ENCODE measurements around the gene PCYT1A. TPM values are rescaled to one million over a fixed set of nuclear protein-coding genes. Genes with fewer than 3 reads are reported as not detected.
A peak's percentile ranks its signal among the peaks of the same experiment; 100 is the strongest.

The PCYT1A gene
- total RNA-seq, 2 experiments from 2014 or later, result 41.8 to 47.1 TPM

DNA sequence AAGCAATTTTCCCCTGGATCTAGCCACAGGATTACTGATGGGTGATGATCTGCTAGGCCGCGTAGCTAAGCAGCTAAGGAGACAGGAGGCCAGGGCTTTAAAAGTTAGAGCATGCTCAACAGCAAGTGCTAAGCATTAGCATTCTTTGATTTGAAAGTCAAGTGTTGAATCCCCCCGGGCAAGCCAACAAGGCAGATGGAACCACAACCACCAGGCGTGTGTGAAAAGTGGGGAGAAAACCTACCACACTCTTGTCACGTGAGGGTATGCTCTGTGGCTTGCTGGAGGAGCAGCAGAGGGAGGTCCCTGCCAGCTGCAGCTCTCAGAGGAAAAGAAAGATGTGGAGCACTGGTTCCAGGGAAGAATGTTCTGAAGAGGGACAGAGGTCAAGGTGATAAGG is 50.3 kb downstream of the PCYT1A start:
- peak overlapping the region; percentile 7 for H3K27ac Mint-ChIP-seq
- no peaks in the 10 kb centered on the region for H3K9me3 Mint-ChIP-seq (ENCODE audit: low read depth)
- peaks cover 22% of the 10 kb centered on the region for H3K36me3 Mint-ChIP-seq (ENCODE audit: low read depth)

GRCh38 chr3:196236223-196236622 is 51.3 kb downstream of the PCYT1A start:
- POLR2A ChIA-PET, result no interaction called here
- CTCF ChIA-PET, result no interaction called here

More for the DNA sequence above, 50.3 kb downstream of the PCYT1A start:
- H3K27me3 Mint-ChIP-seq, result no peaks in the 10 kb centered on the region
- POLR2A ChIA-PET, result interaction anchor here (0.6 kb wide), 1 partner anchor 76 kb away, joined by 5 read pairs; no protein-coding TSS in a partner anchor
- intact Hi-C loops (cut with DNase I, micrococcal nuclease), result no loop called here
- H3K4me1 Mint-ChIP-seq, result peaks cover 11% of the 10 kb centered on the region
- ATAC-seq, result no peak
- H3K4me3 Mint-ChIP-seq, result no peak overlapping the region
- no peak for DNase-seq
- CTCF ChIA-PET, result no interaction called here

GRCh38 chr3:196235452-196236122 is 51.9 kb downstream of the PCYT1A start:
- DNase-seq (no peak), ATAC-seq (no peak)
- ChIA-PET CTCF (interaction anchor here (1.0 to 1.2 kb wide), 2 partner anchors 8 to 376 kb away, joined by 3 read pairs; no protein-coding TSS in a partner anchor), POLR2A (no interaction called here)
- Mint-ChIP-seq H3K36me3 (ENCODE audit: low read depth) (peaks cover 13% of the 10 kb centered on the region), H3K9me3 (ENCODE audit: low read depth) (no peaks in the 10 kb centered on the region), H3K27ac (no peak overlapping the region), H3K4me3 (no peak overlapping the region), H3K4me1 (peaks cover 14% of the 10 kb centered on the region), H3K27me3 (no peaks in the 10 kb centered on the region)
- intact Hi-C loops (cut with DNase I, micrococcal nuclease), result no loop called here

More at GRCh38 chr3:196236223-196236622, 51.3 kb downstream of the PCYT1A start:
- DNase-seq (no peak), ATAC-seq (no peak)
- Mint-ChIP-seq H3K9me3 (ENCODE audit: low read depth) (no peaks in the 10 kb centered on the region), H3K36me3 (ENCODE audit: low read depth) (peaks cover 16% of the 10 kb centered on the region), H3K4me3 (no peak overlapping the region), H3K27me3 (no peaks in the 10 kb centered on the region), H3K27ac (no peak overlapping the region), H3K4me1 (peaks cover 14% of the 10 kb centered on the region)
- intact Hi-C loops (cut with DNase I, micrococcal nuclease), result no loop called here

DNA sequence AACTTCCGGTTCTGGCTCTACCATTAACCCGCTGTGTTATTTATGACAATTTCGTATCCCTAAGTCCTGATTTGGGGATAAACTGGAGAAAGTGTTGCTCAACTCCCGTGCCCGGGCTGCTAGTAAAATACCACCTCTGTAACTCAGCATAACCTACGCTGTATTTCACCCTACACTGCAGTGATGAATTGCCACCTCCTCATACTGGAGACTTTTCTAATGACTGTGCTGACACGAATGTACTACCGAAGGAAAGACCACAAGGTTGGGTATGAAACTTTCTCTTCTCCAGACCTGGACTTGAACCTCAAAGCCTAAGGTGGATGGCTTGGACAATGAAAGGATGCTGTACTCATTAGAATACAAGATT is 54.7 kb downstream of the PCYT1A start:
- ATAC-seq (peak; percentile 76), DNase-seq (no peak)
- CTCF ChIA-PET, result interaction anchor here (1.2 kb wide), 1 partner anchor 40 kb away, joined by 4 read pairs; no protein-coding TSS in a partner anchor
- POLR2A ChIA-PET, result no interaction called here
- Mint-ChIP-seq H3K27ac (peak overlapping the region; percentile 58), H3K4me3 (no peak overlapping the region), H3K4me1 (peaks cover 14% of the 10 kb centered on the region), H3K27me3 (no peaks in the 10 kb centered on the region), H3K9me3 (ENCODE audit: low read depth) (no peaks in the 10 kb centered on the region), H3K36me3 (ENCODE audit: low read depth) (no peaks in the 10 kb centered on the region)
- intact Hi-C loops (cut with DNase I, micrococcal nuclease), result no loop called here

- Mint-ChIP-seq H3K4me3 (no peak overlapping the region), H3K27ac (peak overlapping the region; percentile 58), H3K9me3 (ENCODE audit: low read depth) (no peaks in the 10 kb centered on the region), H3K4me1 (peaks cover 14% of the 10 kb centered on the region), H3K36me3 (ENCODE audit: low read depth) (no peaks in the 10 kb centered on the region), H3K27me3 (no peaks in the 10 kb centered on the region)
- peak; percentile 25 for DNase-seq
- ChIA-PET CTCF (interaction anchor here (1.2 kb wide), 1 partner anchor 40 kb away, joined by 4 read pairs; no protein-coding TSS in a partner anchor), POLR2A (no interaction called here)
- peak; percentile 80 for ATAC-seq
- intact Hi-C loops (cut with DNase I, micrococcal nuclease), result no loop called here
Measured at GRCh38 chr3:196232154-196232881, 55.2 kb downstream of the PCYT1A start.

DNA sequence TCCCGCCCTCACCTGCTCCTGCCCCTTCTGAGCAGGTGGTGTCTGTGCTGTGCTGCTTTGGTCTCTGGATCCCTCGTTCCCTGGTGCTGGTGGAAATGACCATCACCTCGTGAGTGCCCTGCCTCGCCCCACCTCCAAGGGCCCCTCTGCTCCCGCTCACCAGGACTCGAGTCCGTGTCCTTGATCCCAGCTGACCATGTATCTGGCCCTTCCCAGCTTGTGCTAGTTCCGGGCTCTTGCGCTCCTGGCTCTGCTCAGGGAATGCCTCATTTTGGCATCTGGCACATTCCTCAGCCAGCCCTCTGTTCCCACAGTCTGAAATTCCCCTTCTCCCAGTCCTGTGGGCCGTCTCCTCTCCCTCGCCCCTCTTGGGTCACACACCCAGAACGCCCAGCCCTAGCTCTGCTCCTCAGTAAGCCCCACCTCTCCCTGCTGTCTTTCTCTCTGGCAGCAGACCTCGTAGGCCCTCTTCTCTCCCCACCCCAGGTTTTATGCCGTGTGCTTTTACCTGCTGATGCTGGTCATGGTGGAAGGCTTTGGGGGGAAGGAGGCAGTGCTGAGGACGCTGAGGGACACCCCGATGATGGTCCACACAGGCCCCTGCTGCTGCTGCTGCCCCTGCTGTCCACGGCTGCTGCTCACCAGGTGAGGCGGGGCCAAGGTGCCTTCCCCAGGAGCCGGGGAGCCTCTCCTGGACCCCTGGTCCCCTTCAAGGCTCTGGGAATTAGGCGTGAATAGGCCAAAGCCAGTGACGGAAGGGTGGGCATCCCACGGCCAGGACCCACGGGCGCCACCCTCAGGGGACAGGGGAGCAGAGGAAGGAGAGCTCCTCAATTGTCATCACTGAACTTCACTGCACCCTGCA is 59.7 kb downstream of the PCYT1A start:
- no peak for DNase-seq
- no peak for ATAC-seq
- peaks cover 5% of the 10 kb centered on the region for H3K27me3 Mint-ChIP-seq
- no peaks in the 10 kb centered on the region for H3K9me3 Mint-ChIP-seq (ENCODE audit: low read depth)
- no peak overlapping the region for H3K4me3 Mint-ChIP-seq
- H3K36me3 Mint-ChIP-seq (ENCODE audit: low read depth), result no peaks in the 10 kb centered on the region
- ChIA-PET POLR2A (interaction anchor here (0.6 kb wide), 1 partner anchor 480 kb away, joined by 4 read pairs; no protein-coding TSS in a partner anchor), CTCF (no interaction called here)
- H3K27ac Mint-ChIP-seq, result no peak overlapping the region
- intact Hi-C loops (cut with DNase I, micrococcal nuclease), result no loop called here
- H3K4me1 Mint-ChIP-seq, result peaks cover 10% of the 10 kb centered on the region

- Mint-ChIP-seq H3K27ac (no peak overlapping the region), H3K4me3 (no peak overlapping the region), H3K27me3 (peaks cover 5% of the 10 kb centered on the region), H3K36me3 (ENCODE audit: low read depth) (no peaks in the 10 kb centered on the region), H3K9me3 (ENCODE audit: low read depth) (no peaks in the 10 kb centered on the region), H3K4me1 (peaks cover 3% of the 10 kb centered on the region)
- DNase-seq, result no peak
- POLR2A ChIA-PET, result interaction anchor here (0.6 kb wide), 1 partner anchor 481 kb away, joined by 4 read pairs; no protein-coding TSS in a partner anchor
- no peak for ATAC-seq
- intact Hi-C loops (cut with DNase I, micrococcal nuclease), result no loop called here
- CTCF ChIA-PET, result interaction anchor here (0.9 kb wide), 1 partner anchor 204 kb away, joined by 4 read pairs; no protein-coding TSS in a partner anchor
Measured at GRCh38 chr3:196227121-196227561, 60.4 kb downstream of the PCYT1A start.

DNA sequence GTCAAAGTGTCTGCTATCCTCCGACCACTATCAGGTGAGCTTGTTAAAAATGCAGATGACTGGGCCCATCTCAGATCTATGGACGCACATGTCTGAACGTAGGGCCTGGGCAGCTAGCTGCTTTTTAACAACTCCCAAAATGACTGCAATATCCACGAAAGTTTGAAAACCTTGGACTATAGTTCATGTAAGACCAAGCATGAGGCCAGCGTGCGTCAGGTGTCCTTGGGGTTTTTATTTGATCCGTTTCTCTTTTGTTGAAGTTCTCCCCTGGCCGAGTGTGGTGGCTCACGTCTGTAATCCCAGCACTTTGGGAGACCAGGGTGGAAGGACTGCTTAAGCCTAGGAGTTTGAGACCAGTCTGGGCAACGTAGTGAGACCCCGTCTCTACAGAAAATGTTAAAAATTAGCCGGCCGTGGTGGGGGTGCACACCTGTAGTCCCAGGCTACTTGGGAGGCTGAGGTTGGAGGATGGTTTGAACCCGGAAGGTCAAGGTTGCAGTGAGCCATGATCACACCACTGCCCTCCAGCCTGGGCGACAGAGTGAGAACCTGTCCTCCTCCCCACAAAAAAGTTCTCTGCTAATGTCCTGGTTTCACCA is 61.7 kb downstream of the PCYT1A start:
- Mint-ChIP-seq H3K4me3 (no peak overlapping the region), H3K9me3 (ENCODE audit: low read depth) (no peaks in the 10 kb centered on the region), H3K27me3 (peaks cover 5% of the 10 kb centered on the region), H3K4me1 (no peaks in the 10 kb centered on the region), H3K36me3 (ENCODE audit: low read depth) (no peaks in the 10 kb centered on the region), H3K27ac (no peak overlapping the region)
- ChIA-PET POLR2A (no interaction called here), CTCF (interaction anchor here (0.9 kb wide), 2 partner anchors 28 to 296 kb away, joined by 3 read pairs; no protein-coding TSS in a partner anchor)
- intact Hi-C loops (cut with DNase I, micrococcal nuclease), result no loop called here
- ATAC-seq (no peak), DNase-seq (no peak)

DNA sequence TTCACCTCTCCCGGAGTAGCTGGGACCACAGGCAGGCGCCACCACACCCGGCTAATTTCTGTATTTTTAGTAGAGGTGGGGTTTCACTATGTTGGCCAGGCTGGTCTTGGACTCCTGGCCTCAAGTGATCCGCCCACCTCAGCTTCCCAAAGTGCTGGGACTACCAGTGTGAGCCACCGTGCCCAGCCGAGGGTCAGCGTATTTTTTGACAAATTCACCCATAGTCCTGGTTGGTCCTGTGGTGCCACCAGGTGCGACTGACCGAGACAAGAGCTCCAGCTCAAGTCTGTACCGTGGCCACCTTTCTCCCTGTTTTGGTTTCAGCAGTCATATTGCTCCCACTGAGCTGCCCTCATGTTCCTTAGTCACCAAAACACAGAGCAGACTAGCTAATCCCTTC is 62.4 kb downstream of the PCYT1A start:
- peaks cover 1% of the 10 kb centered on the region for H3K4me1 Mint-ChIP-seq

GRCh38 chr3:196222876-196223595 is 64.5 kb downstream of the PCYT1A start:
- intact Hi-C loops (cut with DNase I, micrococcal nuclease), result no loop called here
- ATAC-seq, result no peak
- H3K4me1 Mint-ChIP-seq, result peaks cover 12% of the 10 kb centered on the region
- ChIA-PET CTCF (no interaction called here), POLR2A (no interaction called here)
- no peaks in the 10 kb centered on the region for H3K36me3 Mint-ChIP-seq (ENCODE audit: low read depth)
- peaks cover 5% of the 10 kb centered on the region for H3K27me3 Mint-ChIP-seq
- no peak for DNase-seq
- no peak overlapping the region for H3K4me3 Mint-ChIP-seq
- H3K9me3 Mint-ChIP-seq (ENCODE audit: low read depth), result no peaks in the 10 kb centered on the region
- H3K27ac Mint-ChIP-seq, result no peak overlapping the region

More for the DNA sequence above, 62.4 kb downstream of the PCYT1A start:
- Mint-ChIP-seq H3K36me3 (ENCODE audit: low read depth) (no peaks in the 10 kb centered on the region), H3K4me3 (no peak overlapping the region), H3K9me3 (ENCODE audit: low read depth) (no peaks in the 10 kb centered on the region), H3K27ac (no peak overlapping the region), H3K27me3 (peaks cover 5% of the 10 kb centered on the region)
- ATAC-seq (no peak), DNase-seq (no peak)
- intact Hi-C loops (cut with DNase I, micrococcal nuclease), result no loop called here
- CTCF ChIA-PET, result interaction anchor here (0.9 kb wide), 2 partner anchors 29 to 297 kb away, joined by 3 read pairs; no protein-coding TSS in a partner anchor
- POLR2A ChIA-PET, result no interaction called here
